Osteocyte (in vitro differentiated cells): ENCODE results near the gene CKAP4. TPM values are rescaled to one million over a fixed set of nuclear protein-coding genes. Genes with fewer than 3 reads are reported as not detected.

Experiments
- DNase-seq: peaks from one replicate; pipeline ENCODE4 v3.0.0; 2021; ENCODE audit warnings: mixed read lengths; ENCODE audit not compliant: unreplicated experiment; ENCODE audit errors: extremely low spot score
- H3K27ac Mint-ChIP-seq: one replicate; pipeline ENCODE4 v1.8.0; 2021; ENCODE audit warnings: mild to moderate bottlenecking, mixed read lengths; ENCODE audit not compliant: unreplicated experiment
- H3K27me3 Mint-ChIP-seq: one replicate; pipeline ENCODE4 v1.8.0; 2021; ENCODE audit warnings: mixed read lengths; ENCODE audit not compliant: unreplicated experiment
- H3K36me3 Mint-ChIP-seq: one replicate; pipeline ENCODE4 v1.8.0; 2021; ENCODE audit warnings: mixed read lengths; ENCODE audit not compliant: unreplicated experiment
- H3K4me1 Mint-ChIP-seq: one replicate; pipeline ENCODE4 v1.8.0; 2021; ENCODE audit warnings: mixed read lengths; ENCODE audit not compliant: unreplicated experiment
- H3K4me3 Mint-ChIP-seq: one replicate; pipeline ENCODE4 v1.8.0; 2021; ENCODE audit warnings: mild to moderate bottlenecking, moderate library complexity, mixed read lengths; ENCODE audit not compliant: unreplicated experiment
- H3K9me3 Mint-ChIP-seq: one replicate; pipeline ENCODE4 v1.8.0; 2021; ENCODE audit warnings: mixed read lengths; ENCODE audit not compliant: unreplicated experiment
- total RNA-seq: library from RNA; stranded (reverse); gene quantifications from 2 replicates; pipeline ENCODE4 v1.2.1, GENCODE V29; 2021
- TF ChIP-seq, protein P1 (sequence below): fragments of 200-600 bp; sonication (generic); IDR thresholded peaks from 2 replicates; pipeline ENCODE4 v1.5.0; 2021; ENCODE audit warnings: antibody characterized with exemption, mild to moderate bottlenecking, moderate library complexity

CKAP4 gene
- total RNA-seq, 1 donor from 2014 or later, result 182 TPM

DNA sequence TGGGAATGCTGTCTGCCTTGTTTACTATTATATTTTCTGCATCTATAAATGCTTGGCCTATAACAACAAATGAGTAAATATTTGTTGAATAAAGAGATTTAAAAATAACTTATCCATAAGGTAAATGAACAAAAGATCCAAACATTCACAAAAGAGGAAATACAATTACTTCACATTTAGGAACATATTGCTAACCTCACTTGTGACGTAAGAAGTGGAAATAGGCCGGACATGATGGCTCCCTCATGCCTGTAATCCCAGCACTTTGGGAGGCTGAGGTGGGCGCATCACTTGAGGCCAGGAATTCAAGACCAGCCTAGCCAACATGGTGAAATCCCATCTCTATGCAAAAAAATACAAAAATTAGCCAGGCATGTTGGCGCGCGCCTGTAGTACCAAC lies 25.7 kb upstream of the CKAP4 start:
- no peaks in the 10 kb centered on the region for H3K36me3 Mint-ChIP-seq
- H3K27ac Mint-ChIP-seq, result no peak overlapping the region
- no peaks in the 10 kb centered on the region for H3K4me1 Mint-ChIP-seq
- no peak for DNase-seq
- no peaks in the 10 kb centered on the region for H3K9me3 Mint-ChIP-seq
- no peaks in the 10 kb centered on the region for H3K27me3 Mint-ChIP-seq
- H3K4me3 Mint-ChIP-seq, result no peak overlapping the region
- TF ChIP-seq, protein P1, sequence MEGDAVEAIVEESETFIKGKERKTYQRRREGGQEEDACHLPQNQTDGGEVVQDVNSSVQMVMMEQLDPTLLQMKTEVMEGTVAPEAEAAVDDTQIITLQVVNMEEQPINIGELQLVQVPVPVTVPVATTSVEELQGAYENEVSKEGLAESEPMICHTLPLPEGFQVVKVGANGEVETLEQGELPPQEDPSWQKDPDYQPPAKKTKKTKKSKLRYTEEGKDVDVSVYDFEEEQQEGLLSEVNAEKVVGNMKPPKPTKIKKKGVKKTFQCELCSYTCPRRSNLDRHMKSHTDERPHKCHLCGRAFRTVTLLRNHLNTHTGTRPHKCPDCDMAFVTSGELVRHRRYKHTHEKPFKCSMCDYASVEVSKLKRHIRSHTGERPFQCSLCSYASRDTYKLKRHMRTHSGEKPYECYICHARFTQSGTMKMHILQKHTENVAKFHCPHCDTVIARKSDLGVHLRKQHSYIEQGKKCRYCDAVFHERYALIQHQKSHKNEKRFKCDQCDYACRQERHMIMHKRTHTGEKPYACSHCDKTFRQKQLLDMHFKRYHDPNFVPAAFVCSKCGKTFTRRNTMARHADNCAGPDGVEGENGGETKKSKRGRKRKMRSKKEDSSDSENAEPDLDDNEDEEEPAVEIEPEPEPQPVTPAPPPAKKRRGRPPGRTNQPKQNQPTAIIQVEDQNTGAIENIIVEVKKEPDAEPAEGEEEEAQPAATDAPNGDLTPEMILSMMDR, result no peak

DNA sequence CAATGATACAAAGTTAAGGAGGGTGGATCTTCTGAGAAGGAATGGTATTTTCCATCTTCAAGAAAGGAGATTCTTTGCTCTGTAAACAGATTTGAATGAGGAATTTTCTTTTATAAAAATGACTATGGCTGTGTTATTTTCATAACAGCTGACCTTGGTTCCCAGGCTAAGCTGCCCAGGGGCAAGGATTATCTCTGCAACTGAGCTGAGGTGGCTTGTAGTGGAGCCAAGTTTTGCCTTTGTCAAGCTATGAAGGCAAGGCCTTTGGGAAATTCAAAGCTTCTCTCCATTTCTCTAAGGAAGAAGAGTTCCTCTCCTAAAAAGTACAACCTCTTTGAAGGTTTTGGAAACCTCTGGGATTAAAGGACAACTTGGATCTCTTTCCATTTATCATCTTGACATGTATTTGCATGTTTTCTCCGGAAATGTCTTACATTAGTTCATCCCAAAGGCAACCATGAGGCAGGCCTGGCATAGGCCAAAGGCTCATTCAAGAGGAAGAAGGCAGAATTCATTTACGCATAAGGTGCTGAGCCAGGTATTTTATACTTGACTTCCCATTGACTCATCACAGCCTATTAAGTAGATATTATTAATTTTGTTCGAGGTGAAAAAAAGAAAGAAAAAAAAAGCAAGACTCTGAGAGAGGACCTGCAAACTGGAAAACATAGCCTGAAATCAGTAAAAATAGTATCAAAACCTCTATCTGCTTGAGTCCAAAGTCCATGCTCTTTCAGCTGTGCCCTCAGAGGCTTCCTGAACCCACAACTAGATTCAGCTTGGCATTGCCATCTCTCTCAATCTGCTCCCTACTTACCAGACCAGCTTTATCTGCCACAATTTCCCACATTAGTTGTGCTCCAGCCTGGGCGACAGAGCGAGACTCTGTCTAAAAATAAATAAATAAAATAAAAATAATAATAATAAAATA lies 24.0 kb upstream of the CKAP4 start:
- H3K9me3 Mint-ChIP-seq, result no peaks in the 10 kb centered on the region
- no peak overlapping the region for H3K4me3 Mint-ChIP-seq
- no peak for DNase-seq
- TF ChIP-seq, protein P1, result no peak
- H3K27me3 Mint-ChIP-seq, result no peaks in the 10 kb centered on the region
- no peak overlapping the region for H3K27ac Mint-ChIP-seq
- H3K4me1 Mint-ChIP-seq, result no peaks in the 10 kb centered on the region
- no peaks in the 10 kb centered on the region for H3K36me3 Mint-ChIP-seq

DNA sequence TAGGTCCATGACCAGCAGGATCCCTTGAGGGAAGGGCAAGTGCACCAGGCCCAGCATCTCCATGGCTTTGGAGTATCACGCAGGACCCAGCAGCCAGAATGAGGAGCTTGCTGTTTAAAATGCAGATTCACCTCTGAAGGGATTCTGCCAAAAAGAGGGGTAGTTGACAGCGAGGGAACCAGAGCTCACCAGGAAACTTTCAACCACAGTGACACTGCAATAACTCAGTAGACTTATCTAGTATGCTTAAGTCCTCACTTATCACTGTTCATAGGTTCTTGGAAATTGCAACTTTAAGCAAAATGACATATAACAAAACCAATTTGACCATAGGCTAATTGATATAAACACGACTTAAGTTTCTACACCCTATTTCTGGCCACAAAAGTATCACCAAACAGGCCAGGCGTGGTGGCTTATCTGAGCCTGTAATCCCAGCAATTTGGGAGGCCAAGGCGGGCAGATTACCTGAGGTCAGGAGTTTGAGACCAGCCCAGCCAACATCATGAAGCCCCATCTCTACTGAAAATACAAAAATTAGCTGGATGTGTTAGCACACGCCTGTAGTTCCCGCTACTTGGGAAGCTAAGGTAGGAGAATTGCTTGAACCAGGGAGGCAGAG lies 21.4 kb upstream of the CKAP4 start:
- Mint-ChIP-seq H3K4me1 (no peaks in the 10 kb centered on the region), H3K4me3 (no peak overlapping the region), H3K27me3 (peaks cover 15% of the 10 kb centered on the region), H3K27ac (no peak overlapping the region), H3K36me3 (no peaks in the 10 kb centered on the region), H3K9me3 (peaks cover 6% of the 10 kb centered on the region)
- DNase-seq, result no peak
- TF ChIP-seq, protein P1, result no peak

DNA sequence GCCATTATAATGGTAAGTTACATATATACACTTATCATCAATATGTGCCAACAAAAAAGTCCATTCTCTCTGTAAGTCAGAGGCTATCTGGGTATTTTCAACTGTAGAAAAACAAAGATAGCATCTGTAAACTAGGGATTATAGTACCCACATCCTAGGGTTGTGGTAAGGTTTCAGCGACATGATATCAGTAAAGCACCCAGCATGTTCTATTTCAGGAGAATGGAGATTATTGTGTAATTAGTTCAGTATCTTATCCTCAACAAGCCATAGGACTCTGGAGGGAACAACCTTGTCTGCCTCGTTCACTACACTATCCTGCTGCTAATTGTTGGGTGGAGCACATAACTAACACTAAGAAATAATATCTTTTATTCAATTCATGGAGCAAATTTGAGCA lies 19.7 kb upstream of the CKAP4 start:
- TF ChIP-seq, protein P1, result no peak
- DNase-seq, result peak; percentile 7
- no peaks in the 10 kb centered on the region for H3K4me1 Mint-ChIP-seq
- peaks cover 26% of the 10 kb centered on the region for H3K27me3 Mint-ChIP-seq
- no peak overlapping the region for H3K4me3 Mint-ChIP-seq
- no peaks in the 10 kb centered on the region for H3K36me3 Mint-ChIP-seq
- peaks cover 7% of the 10 kb centered on the region for H3K9me3 Mint-ChIP-seq
- H3K27ac Mint-ChIP-seq, result no peak overlapping the region

DNA sequence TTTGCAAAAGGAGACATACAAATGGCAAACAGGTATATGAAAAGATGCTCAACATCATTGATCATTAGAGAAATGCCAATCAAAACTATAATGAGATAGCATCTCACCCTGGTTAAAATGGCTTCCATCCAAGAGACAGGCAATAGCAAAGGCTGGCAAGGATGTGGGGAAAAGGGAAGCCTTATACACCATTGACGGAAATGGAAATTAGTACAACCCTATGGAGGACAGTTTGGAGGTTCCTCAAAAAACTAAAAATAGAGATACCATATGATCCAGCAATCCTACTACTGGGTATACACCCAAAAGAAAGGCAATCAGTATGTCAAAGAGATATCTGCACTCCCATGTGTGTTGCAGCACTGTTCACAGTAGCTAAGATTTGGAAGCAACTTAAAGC lies 17.3 kb upstream of the CKAP4 start:
- H3K27me3 Mint-ChIP-seq, result peaks cover 29% of the 10 kb centered on the region

More for the DNA sequence above, 17.3 kb upstream of the CKAP4 start:
- no peak overlapping the region for H3K4me3 Mint-ChIP-seq
- TF ChIP-seq, protein P1, result no peak
- H3K27ac Mint-ChIP-seq, result no peak overlapping the region
- peaks cover 7% of the 10 kb centered on the region for H3K9me3 Mint-ChIP-seq
- H3K36me3 Mint-ChIP-seq, result peaks cover 3% of the 10 kb centered on the region
- no peak for DNase-seq
- H3K4me1 Mint-ChIP-seq, result no peaks in the 10 kb centered on the region
